GM21390 (cell line): ENCODE measurements around the gene STK11.

Source experiments
- ATAC-seq: cut with Tn5 transposase; IDR thresholded peaks from one replicate; pipeline ENCODE4 v1.9.1; 2021; ENCODE audit not compliant: unreplicated experiment

The STK11 gene

DNA sequence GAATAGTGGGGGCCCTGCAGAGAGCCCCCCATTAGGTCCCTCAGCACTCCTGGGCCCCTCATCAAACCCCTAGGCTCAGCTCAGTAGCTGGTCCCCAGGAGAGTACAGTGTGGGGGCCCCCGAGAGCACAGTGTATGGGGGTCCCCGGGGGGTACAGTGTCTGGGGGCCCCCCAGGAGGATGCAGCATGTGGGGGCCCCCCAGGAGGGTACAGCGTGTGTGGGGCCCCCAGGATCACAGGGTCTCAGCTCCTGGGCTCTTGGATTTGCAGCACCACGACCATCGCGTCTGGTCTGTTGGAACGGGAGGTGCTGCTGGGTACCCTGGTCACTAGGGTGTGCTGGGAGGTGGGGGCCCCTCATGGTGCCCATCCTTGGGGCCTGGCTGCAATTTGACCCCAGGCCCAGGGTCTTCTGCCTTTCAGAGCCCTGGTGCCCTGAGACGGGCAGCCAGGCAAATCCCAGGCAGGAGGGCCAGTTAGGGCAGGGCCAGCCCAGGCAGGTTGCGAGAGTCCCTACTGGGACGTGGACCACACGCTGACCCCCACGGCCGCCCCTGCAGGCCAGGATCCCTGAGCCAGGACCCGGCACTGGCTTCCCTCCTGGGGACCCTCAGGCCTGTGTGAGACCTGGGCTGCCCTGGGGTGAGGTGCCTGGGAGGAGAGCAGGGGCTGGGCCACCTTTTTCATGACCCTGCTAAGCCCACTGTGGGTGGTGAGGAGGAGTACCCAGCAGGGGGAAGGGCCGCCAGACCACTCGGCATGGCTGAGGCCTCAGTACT lies 18.7 kb downstream of the STK11 start:
- ATAC-seq: no peak

DNA sequence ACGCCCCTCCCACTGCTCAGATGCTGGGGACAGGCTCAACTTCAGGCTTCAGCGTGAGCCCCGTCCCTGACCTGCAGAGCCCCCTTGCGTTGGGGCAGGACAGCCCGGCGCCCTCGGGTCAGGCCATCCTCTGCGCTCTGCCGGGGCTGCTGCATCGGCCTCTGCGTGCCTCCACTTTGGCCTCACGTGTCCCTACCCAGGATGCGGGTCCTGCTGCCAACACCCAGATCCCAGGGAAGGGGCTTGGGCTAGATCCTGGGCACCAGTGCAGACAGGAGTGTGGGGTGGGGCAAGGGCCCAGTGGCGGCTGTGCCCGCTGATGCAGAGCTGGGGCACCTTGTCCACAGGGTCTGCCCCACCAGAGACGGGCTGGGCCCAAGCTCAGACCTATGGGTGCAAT lies 19.3 kb downstream of the STK11 start:
- no peak for ATAC-seq

DNA sequence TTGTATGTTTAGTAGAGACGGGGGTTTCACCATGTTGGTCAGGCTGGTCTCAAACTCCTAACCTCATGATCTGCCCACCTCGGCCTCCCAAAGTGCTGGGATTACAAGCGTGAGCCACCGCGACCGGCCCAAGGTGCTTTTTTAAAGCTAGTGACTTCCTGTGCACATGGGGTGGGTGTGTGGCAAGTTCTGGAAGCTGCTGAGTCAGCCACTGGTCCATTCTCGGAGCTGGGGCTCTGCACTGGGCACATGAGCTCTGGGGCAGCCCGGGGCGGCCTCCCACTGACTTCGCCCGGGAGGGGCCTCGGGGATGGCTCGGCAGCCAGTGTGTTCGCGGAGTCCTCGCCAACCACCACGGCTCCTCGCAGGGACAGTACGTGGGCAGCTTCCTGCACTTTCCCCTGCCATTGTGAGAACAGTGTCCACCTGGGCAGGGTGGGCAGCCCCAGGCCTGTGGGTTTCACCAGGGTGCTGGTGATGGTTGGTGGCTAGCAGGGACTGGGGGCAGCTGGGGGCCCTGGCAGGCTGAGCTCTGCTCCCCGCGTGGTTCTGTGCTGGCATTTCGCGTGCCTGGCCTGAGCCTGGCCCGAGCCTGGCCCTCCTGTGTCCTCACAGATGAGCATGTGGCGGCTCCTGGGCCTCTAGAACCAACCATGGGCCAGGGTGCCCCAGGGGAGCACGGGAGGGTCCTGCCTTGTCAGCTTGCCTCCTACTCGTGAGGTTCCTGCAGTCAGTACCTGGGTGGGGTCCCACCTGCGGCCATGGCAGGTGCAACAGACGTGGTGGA lies 20.1 kb downstream of the STK11 start:
- no peak for ATAC-seq

GRCh38 chr19:1226227-1226518 lies 20.6 kb downstream of the STK11 start:
- no peak for ATAC-seq

DNA sequence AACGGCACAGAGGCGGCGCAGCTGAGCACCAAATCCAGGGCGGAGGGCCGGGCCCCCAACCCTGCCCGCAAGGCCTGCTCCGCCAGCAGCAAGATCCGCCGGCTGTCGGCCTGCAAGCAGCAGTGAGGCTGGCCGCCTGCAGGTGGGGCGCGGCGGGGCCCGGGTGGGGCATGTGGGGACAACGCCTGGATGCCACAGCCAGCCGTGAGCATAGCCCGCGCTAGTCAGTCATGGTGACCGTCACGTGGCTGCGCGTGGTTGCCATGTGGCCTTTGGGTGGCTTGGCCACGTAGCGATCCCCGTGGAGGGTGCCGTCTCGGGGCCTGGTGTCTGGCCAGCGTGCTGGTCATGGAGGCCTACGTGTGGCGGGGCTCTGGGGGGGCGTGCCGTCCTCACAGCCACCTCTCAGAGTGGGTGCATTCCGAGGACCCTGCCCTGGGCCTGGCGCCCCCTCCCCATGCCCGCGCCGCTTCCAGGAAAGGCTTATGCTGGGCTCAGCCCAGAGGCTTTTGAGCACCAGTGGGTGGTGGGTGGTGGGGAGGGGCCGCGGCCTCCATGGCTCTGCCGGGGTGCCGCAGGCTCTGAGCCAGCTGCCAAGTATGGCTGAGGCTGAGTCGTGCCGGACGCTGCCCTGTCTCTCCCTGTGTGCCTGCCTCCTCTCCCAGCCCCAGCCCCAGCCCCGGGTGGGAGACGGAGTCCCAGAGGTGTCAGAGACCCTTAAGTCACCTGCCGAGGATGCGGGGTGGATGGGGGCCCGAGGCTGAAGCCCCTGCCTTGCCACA lies 21.1 kb downstream of the STK11 start:
- ATAC-seq: no peak

GRCh38 chr19:1227304-1228054 lies 21.9 kb downstream of the STK11 start:
- ATAC-seq: no peak

DNA sequence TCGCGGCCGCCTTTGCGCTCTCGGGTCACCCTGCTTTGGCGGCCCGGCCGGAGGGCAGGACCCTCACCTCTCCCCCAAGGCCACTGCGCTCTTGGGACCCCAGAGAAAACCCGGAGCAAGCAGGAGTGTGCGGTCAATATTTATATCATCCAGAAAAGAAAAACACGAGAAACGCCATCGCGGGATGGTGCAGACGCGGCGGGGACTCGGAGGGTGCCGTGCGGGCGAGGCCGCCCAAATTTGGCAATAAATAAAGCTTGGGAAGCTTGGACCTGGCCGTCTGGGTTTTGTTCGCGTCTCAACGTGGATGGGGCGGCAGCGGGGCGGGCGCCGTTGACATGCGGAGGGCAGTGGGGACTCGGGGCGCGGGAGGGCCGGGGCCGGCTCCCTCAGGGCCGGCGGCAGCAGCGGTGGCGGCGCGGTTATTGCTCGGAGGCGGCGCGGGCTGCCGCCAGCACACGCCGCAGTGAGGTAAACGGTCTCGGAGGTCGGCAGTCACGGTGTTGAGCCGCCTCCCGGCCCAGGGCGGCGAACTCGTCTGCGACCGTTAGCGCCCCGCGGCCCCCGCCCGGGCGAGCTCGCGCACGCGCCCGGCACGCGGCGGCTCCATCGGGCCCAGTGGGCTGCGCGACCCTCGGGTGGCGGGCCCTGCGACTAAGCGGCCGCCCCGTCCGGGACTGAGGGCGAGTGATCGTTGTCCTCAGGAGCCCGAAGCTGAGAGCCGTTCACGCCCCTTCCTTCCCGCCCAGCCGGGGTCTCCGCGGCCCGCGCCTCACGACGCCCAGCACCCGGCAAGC lies 22.8 kb downstream of the STK11 start:
- ATAC-seq: no peak

DNA sequence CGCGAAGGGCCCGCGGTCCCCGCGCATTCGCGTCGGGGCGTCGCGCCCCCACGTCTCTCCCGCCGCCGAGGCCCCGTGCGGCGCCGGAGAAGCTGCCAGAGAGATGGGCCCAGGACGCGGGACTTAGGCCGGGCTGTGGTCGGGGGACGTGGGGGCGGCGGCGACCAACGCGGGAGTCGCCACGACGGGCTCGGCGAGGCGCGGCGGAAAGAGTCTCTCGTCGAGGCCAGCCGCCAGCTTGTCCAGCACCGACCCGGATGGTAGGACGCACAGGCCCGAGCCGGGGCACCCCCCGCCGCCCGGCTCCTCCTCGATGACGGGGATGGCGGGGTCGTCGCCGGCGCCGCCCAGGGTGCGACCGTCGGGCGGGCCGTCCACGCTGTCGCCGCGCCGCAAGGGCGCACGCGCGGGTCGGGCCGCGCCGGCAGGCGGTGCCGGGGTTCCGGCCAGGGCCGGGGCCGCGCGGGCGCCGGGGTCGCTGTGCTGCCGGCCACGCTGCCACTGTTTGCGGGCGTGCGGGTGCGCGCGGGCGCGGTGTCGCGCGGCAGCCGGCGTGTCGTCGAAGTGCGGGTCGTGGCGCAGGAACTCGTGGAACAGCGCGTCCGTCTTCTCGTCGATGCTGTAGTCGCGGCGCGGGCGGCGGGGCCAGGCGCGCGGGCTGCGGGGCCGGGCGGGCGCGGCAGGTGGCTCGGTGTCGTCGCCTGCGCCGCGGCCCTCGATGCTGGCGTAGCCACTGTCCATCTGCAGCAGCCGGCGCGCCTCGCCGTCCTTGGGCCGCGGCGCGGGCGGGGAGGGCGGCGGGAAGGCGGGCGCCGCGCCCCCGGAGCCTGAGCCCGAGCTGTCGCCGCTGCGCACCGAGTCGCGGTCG lies 23.7 kb downstream of the STK11 start:
- ATAC-seq: no peak

GRCh38 chr19:1229924-1230782 lies 24.6 kb downstream of the STK11 start:
- ATAC-seq: no peak

GRCh38 chr19:1230783-1231489 lies 25.4 kb downstream of the STK11 start:
- ATAC-seq: no peak

DNA sequence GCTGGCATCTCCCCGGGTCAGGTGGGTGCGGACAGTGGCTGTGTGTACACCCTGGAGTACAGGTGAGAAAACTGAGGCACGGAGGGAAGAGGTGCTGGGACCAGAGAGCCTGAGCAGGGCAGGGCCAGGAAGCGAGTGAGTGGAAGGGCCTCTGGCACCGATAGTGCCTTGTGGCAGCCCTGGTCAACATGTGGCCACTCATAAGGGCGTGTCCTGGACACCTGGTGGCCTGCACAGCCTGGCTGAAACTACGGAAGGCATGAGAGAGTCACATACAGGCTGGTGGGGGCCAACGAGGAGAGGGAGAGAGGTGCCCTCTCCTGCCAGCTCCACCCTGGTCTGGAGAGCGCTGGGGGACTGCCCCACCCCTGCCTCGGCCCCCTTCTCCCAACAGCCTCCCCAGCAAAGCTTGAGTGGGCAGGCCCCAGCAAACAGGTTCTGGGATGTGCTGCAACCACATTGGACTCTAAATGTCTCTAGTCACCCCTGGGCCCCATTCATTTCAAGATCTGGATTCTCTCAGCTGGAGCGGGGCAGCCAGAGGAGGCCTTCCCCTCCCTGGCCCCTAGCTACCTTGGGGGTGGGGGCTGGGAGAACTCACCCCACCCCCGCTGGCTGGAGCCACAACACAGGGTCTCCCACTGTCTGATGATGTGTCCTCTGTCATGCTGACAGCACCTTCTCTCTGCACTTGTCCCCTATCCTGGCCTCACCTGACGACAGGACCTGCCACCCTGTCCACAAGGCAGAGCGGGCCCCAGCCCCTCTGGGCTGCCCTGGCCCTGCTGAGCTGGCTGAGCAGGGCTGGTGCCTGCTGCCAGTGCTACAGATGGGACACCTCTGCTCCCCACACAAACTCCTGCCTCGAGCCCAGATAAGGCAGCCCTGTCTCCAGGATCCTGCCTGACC lies 26.4 kb downstream of the STK11 start:
- ATAC-seq: no peak

DNA sequence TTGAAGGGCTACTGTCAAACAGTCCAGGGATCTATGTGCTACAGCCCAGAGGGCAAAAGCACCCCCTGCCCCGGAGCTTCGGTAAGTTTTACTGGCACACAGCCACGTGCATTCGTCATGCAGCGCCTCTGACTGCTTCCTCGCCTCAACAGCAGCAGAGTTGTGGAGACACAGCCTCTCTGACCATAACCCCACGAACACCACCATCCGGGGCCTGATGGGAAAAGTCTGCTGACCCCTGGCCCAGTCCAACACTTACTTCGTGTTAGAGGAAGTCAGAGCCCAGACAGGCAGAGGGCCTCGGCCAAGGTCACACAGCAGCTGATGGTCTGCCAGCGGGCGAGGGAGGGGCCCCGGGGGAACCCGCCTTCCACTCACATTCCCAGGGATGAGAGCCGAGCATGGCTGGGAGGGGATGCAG lies 27.1 kb downstream of the STK11 start:
- no peak for ATAC-seq

- no peak for ATAC-seq
Measured at GRCh38 chr19:1233115-1233667, 27.6 kb downstream of the STK11 start.

DNA sequence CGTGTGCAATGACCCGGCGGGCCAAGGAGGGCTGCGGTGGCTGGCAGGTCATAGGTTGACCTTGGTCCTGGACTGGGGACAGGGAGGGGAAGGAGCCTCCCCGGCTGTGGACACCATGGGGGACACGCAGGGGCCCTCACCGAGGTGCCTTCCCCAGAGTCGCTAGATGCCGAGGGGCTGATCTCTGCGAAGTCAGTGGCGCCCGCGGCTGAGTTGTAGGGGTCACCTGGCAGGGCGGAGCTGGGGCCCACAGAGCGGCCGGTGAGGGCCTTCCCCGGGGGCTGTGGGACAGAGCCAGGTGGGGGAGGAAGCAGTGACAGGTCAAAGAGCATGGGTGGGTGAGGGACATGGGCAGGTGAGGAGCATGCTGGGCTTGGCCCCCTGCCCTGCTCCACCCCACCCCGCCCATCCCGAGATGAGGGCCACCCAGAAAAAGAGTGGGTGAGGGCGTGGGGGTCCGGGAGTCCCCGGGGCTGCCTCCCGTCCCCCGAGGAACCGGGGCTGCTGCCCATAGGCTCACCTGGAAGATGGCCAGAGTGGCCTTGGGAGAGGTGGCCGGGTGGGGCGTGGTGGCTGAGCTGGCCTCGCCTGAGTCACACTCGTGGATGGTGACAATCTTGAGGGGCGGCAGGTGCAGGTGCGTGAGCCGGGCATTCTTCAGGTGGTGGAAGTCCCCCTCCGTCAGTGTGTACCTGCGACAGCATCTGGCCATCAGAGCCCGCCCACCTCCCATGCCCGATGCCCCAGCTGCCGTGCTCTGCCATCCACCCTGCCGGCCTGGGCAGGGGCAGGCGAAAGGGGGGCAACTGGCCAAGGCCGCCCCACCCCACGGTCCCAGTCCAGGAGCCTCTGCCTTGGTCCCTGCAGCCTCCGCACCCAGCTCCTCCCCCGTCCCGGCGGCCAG lies 28.7 kb downstream of the STK11 start:
- ATAC-seq: no peak

GRCh38 chr19:1234955-1235380 lies 29.4 kb downstream of the STK11 start:
- no peak for ATAC-seq
